HG03196 (cell line): Measurements from ENCODE around the gene DENND1A.

Experiments
- ATAC-seq: cut with Tn5 transposase; IDR thresholded peaks from one replicate; pipeline ENCODE4 v1.9.1; 2021; ENCODE audit not compliant: unreplicated experiment

DENND1A gene

DNA sequence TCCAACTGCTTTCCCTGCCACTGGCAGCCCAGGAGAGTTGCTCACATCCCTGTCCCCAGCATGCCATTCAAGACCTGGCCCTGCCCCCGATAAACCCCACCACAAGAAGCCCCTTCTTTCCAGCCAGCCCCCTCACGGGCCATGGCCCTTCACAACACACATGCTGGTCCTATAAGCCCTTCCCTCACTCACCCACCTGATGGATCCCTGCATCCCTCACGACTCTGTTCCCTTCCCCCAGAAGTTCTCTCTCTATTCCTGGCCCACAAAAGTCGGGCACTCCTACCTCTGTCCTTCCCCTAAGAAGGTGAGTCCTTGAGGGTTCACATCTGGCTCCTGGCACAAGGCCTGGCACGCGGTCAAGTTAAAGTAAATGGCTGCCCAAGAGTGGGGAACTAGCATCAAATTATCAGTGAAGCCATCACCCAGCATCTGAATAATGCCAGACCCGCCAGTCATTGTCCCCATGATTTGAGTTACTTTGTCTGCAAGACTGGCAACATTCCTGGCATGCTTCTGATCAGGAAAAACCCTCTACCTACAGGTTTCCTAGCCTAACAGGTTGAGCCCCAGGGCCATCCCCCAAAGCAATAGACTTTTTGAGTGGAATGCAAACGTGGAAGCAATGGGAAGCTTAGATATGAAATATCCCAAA lies 508.0 kb downstream of the DENND1A start:
- no peak for ATAC-seq

- no peak for ATAC-seq
Observed at GRCh38 chr9:123421186-123421585, 508.7 kb downstream of the DENND1A start.

DNA sequence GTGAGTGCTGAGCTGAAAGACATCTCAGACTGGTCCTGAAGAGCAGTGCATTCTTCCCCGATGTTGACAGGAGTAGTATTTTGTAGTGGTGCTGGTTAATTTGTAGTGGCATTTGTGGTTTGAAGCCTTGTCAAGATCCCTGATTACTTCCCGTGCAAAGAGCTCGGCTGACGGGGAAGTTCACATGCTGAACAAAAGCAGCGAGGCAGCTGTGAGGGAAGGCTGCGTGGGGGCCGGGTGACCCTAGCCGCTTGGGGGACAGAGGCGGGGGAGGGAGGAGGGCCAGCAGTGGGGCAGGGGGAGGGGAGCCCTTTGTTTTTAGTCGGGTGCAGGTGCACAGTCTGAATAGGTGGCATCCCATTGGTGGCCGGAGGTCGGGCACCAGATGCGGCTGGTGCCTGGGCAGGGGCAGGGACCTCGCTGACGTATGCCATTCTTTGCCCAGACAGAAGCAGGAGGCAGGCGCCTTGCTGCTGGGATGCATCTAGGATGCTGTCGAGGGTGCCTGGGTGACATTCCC lies 509.3 kb downstream of the DENND1A start:
- no peak for ATAC-seq

DNA sequence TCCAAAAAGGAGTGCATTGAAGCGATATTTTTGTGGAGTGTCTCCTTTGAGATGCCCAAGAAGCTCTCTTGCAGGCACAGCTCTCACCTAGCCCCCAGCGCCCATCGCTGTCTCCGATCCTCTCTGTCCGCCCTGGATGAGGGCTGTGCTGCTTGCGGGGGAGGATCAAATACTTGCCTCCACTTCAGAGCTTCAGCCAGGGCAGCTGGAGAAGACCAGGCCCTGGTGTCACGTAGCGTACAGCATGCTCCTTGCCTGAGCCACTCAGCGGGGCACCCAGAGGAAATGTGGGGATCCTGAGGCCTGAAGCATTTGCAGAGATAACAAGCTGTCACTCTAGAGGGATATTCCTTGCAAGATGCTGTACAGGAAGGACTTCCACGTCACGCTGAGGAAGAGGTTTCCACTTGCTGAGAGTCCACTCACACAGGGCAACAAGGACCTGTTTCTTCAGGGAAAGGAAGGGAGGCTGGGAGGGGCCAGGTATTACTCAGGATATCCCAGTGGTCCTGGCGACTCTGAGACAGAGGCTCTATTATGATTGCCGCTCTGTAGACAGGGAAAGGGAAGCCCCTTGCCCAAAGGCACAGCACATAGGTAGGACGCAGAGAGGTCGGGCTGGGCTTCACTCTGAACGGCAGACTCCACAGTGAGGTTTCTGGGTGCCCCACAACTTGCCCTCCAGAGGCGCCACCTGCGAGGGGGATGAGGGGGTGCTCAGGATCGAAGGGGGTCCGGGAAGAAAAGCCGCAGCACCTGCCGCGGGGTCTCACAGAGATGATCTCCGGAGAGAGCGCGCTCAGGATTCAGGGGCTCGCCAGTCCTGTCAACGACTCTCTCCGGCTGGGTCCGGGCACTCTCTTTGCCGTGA lies 510.0 kb downstream of the DENND1A start:
- ATAC-seq = no peak

DNA sequence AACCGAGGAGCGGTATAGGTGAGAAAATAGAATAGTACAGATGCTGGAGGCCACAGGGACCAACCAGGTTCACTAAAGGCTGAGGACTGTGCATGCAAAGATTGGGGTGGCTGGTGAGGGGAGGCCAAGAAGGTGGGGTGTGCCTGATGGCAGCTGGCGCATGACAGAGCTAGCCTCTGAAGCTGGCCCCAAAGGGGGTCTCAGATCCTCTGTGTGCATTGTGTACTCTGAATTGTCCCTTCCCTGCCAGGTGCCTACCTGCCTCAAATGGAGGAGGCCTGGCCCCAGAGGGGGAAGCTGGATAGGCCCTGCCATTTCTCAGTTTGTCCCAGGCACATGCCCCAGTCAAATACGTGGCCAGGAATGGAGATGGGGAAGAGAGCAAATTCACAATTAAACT lies 510.8 kb downstream of the DENND1A start:
- no peak for ATAC-seq

GRCh38 chr9:123418506-123418905 lies 511.4 kb downstream of the DENND1A start:
- no peak for ATAC-seq

DNA sequence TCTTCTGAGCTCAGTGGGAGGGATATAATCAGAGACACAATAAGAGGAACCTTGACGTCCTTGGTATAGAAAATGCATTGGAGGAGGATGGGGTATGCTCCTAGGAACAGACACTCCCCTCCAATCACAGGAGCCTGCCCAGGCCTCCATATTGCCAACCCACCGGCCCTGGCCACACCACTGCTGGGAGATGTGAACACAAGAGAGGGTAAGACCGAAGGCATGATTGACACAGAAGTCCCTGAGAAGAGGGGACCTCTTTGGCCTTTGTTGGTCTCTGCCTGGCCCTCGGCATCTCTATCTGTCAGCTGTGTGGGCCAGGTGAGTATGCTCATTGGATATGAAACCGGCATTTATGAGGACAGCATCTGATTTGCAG lies 511.9 kb downstream of the DENND1A start:
- no peak for ATAC-seq

DNA sequence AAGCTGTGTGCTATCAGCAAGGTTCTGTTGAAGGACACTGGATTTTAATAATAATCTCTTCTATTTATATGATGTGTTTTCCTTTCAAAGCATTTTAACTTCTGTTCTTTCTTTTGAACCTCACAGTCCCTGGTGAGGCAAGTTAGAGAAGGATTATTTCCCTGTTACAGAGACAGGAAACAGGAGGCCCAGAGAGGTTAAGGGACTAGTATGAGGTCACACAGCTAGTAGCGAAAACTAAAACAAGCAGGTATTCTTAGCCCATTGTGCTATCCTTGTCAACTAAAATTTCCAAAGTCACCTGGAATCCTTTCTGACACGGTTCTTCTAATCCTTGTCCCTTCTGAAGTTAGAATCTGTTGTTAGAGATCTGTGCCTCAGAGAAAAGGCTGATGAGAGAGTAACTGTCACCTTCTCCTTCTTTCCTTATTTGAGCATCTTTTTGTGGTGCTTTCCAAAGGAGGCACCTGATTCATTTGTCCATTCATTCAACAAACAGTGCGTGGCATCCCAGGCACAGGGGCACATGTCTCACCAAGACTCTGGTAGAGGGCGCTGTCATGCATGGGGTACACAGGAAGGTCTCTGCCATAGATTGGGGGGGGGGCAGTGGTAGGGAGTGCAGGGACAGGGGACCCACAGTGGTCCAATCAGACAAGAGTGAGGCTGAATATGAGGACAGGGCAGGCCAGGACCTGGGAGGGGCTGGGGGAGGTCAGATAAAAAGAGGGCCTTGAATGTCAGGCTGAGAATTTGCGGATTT lies 512.5 kb downstream of the DENND1A start:
- no peak for ATAC-seq

DNA sequence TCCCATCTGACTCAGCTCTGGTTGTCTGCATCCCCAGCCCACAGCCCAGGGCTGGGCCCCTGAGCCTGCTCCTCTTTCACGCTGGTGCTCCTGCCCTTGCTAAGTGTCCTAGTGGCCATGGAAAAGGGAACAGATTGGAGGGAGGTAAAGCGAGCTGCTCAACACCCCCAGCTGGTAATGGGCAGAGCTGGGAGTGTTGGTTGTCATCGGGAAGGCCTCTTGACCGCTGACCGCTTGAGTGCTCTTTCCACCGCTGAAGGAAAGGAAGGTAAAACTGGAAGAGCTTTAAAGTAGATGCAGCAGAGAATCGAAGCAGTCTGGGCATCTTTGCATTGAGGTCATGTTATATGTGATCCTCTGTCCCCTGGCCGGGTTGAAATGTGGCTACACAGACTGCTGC lies 513.8 kb downstream of the DENND1A start:
- no peak for ATAC-seq

GRCh38 chr9:123414936-123415930 lies 514.7 kb downstream of the DENND1A start:
- no peak for ATAC-seq

DNA sequence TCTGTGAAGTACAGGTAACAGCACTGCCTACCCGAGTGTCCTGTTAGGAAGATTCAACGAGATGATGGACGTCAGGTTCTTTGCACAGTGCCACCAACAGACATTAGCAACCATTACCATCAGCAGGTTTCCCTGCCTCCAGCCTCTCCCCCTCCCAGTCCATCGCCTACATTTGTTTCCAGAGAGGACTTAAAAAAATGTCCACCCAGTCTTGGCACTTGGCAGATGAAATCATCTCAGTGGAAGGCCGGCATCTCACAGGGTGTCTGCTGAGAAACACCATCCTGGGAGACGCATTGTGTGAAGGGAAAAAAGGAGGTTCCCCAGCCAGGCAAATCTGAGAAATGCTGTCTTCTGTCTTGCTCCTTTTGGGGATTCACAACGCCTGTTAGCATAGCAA lies 515.7 kb downstream of the DENND1A start:
- ATAC-seq = no peak

DNA sequence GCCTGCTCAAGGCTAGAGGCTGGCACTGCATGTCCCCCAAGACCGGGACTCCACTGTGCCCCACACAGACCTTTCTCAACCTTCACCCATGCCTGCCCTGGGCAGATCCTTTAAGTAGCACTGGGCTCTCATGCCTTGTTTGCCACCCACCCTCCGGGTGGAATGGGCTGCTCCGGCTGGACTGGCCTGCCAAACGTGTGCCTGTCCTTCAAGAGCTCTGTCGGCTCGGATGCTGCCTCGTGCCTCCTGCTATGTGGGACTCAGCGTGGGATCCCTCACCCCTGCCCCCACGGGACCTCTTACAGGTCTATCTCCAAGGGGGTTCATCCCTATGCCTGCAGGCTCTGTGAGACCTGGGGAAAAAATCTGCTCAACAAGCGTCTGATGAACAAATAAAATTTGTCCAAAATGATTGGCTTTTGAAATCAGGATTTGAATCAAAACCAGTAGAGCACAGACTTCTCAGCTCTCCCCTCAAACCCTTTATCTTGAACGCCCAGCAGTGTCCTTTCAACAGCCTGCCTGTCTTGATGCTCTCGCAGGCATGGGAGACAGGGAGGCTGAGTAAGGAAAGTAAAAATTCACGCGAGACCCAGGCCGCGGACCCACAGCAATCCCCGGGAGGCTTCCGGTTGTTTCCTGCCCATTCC lies 517.6 kb downstream of the DENND1A start:
- ATAC-seq = no peak

DNA sequence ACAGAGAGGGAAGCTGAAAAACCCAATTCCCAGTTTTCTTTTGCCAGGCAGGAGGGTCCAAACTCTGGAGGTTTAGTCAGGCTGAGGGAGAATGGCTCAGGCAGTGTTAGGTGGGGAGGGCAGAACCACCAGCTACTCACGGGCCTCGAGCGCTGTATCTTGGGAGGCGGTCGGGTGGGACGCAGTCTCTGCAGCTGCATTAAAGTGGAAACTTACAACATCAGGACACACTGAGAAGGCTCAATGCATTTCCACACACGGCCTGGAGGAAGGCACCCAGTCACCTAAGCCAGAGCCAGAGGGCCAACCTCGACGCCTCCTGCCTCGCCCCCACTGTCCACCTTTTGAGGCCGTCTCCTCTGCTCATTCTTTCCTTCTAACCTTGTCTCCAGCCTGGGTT lies 518.3 kb downstream of the DENND1A start:
- ATAC-seq = no peak

- ATAC-seq = no peak
Observed at GRCh38 chr9:123411191-123411590, 518.7 kb downstream of the DENND1A start.

DNA sequence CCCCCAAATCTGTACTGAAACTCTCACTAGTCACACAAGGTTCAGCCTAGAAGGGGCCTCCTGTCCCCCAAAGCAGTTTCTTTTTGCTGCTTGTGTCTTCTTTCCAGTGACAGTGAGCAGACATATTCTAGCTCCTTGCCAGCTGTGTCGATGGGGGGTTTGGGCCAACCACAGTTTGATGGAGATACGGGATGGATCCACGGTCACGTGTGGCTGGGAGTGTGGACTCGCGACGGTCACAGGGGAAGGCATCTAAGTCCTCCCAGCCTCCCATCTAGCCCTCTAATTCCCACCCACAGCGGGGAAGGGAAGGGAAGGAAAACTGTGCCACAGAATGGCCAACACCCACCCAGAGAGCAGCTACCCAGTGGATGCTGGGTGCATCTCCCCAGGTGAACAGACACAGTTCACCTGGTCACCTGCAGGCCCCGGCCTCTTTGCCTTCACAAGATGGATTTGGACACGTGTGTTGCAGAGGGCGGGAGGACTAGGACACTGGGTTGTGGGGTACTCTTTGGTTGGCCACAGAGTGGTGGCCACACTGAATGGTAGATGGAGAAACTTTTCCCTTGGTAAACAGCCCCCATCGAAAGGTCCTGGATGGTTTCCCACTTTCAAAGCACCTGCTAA lies 519.5 kb downstream of the DENND1A start:
- ATAC-seq = no peak

GRCh38 chr9:123408313-123409262 lies 521.3 kb downstream of the DENND1A start:
- ATAC-seq = no peak

DNA sequence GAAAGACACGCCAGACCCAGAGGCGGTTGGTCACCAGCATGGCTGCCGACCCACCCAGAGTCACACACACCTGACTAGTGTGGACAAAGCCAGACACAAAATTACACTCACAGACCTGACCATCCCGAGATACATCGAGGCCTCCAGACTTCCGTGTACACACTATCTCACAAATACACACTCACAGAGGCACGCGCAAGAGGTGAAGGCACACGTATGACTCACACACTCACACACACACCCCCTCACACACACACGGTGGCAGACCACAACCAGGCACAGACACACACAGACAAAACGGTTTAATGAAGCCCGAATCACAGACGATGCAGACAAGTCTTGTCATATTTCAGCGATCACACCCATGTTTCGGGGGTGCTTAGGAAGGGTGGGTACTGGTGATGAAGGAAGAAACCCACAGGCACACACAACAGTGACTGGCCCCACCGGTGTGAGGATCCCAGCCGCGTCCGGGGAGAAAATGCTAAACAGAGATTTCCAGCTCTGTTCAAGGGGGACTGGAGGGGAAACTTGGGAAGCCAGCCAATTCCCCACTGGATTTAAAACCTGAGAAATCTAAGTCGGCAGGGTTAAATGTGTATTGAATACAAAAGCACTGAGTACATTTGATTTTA lies 522.6 kb downstream of the DENND1A start:
- no peak for ATAC-seq

DNA sequence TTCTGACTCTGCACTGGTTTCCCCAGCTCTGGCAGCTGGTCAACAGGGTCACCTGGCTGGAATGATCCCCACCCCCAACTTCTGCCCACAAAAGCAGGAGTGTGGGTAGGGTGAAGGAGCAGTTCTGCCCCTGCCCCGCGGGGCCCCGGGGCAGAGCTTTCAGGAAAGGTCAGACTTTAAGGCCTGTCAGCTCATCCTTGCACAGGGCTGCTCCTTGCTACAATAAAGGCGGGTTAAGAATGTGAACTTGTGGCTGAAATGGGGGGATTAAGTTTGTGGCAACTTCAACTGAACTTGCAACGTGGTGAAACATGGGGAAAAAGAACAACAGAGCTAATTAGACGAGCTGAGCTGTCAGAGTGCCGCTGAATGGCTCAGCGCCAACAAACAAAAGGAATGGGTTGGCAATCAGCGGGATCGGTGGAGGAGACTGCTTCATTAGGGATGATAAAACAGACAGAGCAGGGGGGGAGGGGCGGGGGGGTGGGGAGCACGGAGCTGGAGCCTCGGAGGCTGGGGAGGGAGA lies 523.2 kb downstream of the DENND1A start:
- no peak for ATAC-seq
